Measurements from ENCODE around the gene CEP68.

DNA sequence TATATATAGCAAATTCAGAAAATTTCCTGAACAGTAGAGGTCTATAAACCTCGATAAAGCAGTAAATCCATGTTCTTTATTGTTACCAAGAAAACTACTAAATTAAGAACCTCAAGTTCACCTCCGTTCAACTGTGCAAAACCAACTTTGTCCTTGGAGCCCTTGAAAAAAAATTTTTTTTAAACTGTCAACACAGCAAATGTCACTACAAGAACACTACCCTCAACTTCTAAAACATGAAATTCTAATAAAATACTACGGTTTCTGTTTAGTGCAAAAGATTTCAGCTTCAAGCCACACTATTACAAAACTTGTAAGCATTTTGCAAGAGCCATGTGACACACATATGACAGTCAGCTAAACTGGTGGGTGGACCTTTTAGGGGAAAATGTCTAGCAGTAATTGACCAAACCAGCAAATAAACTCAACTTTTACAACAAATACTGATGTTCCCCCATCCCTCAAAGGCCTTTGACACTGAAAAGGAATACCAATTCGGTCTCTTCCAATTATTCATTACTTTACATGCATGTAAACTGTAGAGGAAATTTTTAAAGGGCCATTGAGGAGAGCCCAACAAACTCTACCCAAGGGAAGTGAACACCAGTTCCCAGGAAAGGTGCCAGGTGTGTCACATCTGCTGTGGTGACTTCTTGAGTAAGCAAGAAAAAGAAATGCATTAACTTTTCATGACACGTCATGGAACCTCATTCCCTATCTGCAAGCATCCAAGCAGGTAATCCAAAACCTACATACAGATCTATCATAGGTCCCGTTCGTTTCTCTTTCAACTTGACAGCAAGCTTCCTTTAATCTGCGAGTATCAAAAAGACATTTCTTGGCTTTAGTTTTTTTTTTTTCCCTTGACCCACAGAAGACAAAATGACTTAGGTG lies 72.3 kb downstream of the CEP68 start:
- TF ChIP-seq, protein P1, sequence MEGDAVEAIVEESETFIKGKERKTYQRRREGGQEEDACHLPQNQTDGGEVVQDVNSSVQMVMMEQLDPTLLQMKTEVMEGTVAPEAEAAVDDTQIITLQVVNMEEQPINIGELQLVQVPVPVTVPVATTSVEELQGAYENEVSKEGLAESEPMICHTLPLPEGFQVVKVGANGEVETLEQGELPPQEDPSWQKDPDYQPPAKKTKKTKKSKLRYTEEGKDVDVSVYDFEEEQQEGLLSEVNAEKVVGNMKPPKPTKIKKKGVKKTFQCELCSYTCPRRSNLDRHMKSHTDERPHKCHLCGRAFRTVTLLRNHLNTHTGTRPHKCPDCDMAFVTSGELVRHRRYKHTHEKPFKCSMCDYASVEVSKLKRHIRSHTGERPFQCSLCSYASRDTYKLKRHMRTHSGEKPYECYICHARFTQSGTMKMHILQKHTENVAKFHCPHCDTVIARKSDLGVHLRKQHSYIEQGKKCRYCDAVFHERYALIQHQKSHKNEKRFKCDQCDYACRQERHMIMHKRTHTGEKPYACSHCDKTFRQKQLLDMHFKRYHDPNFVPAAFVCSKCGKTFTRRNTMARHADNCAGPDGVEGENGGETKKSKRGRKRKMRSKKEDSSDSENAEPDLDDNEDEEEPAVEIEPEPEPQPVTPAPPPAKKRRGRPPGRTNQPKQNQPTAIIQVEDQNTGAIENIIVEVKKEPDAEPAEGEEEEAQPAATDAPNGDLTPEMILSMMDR (IDR thresholded peaks at IDR 0.05), result no peak
- no peak for TF ChIP-seq POLR2A (IDR thresholded peaks at IDR 0.05)
